ENCODE measurements around the gene SYNDIG1.

Gene SYNDIG1

DNA sequence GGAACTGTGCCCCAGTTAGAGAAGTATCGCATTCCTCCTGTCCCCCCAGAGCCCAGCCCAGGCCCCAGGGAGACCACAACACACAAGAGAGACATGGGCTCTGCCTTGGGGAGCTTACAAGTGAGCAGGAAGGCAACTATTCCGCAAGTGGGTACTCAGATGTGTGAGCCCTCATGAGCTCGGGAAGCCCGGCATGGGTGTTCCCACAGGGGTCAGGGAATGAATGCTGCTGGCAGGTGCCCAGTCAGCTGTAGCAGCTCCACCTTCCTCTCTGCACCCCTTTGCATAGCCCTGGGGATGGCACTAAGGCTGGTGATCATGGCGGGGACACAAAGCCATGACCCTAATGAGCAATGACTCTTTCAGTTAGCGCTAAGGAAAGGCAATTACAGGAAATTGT is 194.1 kb downstream of the SYNDIG1 start:
- DNase-seq: no peak

DNA sequence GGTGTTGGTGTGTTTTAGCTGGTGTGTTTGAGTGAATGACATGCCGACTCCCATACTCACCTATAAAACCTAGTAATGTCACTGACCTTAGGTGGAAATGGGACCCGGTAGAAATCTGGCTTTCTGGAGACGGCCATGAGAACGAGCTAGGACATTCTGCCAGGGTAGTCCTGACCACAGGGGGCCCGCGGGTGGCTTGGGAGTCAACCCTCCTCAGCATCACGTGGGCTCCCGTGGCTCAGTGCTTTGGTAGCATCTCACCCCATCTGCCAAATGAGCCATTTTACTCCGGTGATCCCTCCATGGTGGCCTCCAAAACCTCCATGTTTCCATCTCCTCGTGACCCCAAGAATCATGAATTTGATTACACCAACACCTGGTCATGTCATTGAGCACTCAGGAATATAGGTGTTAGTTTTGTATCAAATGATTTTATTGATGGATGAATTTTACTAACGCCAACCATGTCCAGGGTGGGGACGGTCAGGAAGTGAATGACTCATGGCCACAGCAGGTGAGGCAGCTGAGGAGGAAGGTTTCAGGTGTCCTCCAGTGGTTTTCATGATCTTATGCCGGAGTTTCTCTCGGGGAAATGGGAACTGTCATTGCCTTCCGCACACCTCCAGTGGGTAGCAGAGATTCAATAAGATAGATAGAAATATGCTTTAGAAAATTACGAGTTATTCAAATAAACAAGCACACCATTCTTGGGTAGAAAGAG is 195.0 kb downstream of the SYNDIG1 start:
- no peak for DNase-seq

DNA sequence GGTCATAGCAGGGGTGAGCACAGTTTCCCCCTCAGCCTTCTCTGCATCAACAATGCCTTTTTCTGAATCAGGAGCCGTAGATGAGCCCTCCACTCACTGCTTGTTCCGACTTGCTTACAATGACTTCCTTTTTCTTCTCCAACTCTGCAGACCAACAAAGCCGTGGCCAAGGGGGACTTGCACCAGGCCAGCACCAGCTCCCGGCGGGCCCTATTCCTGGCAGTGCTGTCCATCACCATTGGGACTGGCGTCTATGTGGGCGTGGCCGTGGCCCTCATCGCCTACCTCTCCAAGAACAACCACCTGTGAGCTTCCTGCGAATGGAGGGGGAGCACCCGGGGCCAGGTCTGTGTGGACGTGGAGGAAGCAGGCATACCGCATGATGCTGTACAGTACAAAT is 195.8 kb downstream of the SYNDIG1 start:
- no peak for DNase-seq

DNA sequence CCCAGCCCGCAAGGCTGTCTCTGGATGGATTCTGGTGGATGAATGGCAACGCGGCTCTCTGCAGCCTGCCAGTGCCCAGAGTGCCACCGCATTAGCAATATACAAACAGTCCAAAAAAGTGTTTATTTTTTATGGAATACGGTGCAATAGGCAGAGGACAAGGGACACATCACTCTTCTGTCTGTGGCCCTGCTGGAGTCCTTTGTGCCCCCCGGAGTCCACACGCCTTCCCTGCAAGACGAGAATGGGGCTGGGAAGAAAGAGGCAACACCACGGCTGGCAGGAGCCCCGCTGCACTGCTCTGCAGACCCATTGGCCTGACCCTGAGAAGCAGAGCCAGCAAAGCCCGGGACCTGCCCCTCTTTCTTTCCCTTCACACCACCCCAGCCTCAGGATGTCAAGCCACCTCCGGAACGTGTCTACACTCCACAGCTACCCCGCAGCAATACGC is 196.3 kb downstream of the SYNDIG1 start:
- no peak for DNase-seq

DNA sequence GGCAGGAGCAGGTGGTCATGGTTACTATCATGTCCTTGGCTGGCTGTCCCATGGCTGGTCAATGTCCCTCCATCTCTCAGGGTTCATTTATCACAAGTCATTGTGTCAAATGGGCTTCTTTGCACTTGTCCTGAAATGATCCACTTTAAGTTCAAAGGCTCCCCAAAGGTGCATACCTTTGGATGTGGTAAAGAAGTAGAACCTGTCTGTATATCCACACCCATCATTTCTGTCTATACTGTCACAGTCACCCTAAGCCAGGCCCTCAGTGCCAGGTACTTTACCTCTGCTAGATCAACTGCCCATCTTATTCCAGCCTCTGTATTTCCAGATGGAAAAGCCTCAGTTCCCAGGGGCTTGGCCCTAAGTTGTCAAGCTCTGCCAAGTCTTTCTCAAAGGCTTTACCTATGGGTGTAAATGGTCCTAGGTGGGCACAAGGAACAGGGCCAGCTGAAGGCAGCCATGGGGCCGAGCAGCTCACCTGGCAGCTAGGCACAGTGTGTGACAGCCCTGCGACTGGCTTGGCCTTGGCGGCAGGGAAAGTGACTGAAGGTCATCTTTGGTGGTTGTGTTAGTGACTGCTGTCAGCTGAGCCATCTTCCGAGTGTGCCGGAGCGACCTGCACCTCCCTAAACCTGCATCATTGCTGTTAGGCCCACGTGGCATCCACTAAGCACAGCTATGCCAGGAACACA is 198.4 kb downstream of the SYNDIG1 start:
- no peak for DNase-seq

DNA sequence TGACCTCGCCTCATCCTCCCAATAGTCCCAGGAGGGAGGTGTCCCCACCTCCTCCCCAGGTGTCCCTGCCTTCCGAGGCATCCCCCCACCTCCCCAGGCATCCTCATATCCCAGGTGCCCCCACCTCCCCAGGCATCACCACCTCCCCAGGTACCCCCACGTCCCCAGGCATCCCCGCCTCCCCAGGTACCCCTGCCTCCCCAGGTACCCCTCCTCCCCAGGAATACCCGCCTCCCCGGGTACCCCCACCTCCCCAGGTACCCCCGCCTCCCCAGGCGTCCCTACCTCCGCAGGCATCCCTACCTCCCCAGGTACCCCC is 198.9 kb downstream of the SYNDIG1 start:
- no peak for DNase-seq

DNA sequence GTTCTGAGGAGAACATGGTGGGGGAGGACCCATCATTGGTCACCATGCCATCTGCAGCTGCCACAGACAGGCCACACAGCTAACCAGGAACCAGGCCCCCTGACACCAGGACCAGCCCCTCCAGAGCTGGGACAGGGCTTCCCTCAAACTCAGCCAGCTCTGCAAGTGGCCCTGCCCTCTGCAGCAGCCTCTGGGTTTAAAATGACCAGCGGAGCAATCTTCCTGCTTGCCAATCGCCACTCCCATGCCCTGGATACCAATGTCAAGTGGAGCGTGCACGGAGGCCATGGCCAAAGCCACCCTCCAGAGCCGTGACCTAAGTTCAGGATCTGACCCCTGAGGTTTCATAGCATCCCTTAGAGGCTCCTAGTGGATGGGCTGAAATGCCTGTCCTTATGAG is 199.4 kb downstream of the SYNDIG1 start:
- no peak for DNase-seq

DNA sequence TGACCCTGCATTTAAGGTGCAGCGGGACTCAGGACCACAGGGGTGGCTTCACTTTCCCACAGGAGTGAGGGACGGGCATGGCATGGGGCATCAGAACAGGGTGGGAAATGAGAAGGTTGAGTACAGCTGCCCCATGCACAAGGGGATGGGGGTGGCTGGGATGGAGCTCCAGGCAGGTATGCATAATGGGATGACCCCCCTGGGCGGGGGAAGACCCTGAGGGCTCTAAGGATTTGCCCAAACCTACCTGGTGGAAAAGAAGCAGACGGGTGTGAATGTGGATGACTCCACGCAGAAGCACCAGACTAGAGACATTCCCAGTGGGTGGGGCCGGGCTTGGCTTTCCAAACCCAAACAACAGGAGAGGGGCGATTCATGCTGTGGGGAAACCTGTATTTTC is 200.3 kb downstream of the SYNDIG1 start:
- no peak for DNase-seq

DNA sequence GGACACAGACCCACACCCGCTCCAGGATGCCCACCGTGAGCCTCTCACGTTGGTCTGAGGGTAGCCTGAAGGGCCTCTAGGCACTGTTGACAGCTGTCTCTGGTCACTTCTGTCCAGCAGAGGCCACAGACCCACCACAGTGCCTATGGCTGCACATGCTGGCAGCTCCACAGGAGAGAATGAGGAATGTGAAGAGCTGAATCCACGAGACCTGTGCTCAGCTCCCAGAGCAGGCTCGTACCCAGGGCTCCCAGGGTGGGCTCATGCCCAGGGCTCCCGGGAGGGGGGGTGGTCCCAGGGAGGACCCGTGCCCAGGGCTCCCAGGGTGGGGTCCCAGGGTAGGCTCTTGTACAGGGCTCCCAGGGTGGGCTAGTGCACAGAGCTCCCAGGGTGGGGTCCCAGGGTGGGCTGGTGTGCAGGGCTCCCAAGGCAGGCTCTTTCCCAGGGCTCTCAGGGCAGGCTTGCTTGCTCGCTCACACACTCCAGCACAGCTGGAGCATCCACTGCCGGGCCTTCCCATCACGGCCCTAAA is 201.0 kb downstream of the SYNDIG1 start:
- no peak for DNase-seq

DNA sequence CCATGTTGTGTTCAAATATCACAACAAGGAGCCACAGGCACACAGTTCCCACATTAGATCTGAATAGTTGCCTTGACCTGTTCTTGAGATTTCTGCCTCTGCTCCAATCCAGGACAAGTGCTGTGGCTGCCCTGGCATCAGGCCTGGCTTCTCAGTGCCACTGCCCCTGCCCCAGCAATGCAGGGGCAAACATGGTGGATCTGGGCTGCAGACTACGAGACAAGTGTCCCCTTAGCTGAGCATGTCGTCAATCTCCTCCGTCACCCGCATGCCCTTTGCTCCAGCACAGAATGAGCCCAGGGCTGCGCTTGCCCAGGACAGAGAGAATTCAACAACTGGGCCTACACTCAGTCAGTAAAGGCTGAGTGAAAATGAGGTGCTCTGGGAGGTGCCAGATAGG is 201.6 kb downstream of the SYNDIG1 start:
- DNase-seq: no peak

DNA sequence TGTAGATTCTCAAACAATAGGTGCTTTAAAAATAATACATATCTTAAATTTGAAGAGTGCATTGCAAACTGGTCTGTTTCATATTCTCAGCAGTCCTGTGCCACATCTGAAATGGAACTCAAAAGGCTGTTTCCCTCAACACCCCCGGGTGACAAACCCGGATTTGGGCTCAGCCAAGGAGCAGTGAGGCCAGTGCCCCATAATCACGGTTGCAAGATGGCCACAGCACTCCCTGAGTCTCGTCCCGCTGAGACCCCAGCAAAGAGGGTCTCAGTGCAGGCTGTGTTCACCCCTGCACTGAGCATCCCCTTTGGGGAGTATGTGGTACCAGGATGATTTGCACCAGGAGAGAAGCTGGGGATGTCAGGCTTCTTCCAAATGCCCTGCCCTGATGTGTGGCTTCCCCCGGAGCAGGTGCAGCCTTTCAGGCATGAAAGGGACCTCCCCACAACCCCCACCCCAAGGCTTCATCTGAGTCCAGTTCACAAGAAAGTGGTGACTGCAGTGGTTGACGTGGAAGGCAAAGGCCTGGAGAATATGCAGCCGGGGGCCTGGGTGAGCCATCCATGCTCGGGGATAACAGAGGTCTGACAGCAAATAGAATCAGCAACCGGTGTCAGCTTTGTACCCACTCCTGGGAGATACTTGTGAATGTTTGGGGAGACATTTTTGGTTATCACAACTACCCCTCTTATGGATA is 202.9 kb downstream of the SYNDIG1 start:
- no peak for DNase-seq

DNA sequence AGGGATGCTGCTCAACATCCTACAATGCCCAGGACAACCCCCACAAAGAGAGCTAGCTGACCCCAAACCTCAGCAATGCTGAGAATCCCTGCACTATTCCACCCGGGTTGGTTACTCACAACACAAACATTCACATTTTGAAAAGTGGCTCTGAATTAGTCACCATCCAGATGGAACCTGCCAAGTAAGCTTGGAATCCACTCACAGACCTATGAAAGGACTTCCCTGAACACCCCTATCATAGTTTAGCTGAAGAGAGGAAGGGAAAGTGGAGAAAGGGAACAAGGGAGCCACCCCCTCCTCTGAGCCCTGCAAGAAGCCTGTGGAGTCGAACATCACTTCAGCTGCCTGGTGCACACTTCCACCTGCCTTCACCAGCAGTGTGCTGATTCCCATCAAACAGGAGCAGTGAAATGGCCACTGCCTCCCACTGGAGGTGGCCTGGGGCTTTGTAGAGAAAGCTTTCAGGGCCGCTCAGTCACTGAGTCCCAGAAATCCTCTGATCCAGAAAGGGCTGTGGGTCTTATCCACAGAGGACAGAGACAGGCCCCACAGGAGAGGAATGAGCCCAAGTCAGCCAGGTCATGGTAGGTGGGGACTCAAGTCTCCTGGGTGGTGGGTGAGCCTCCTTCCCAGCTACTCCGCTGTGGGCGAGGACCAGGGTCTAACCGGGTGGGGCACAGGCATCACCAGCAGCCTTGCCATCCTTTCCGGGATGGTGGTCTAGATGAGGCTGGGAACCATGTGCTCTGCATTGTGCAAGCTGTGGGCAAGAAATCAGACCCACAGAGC is 203.7 kb downstream of the SYNDIG1 start:
- DNase-seq: no peak

DNA sequence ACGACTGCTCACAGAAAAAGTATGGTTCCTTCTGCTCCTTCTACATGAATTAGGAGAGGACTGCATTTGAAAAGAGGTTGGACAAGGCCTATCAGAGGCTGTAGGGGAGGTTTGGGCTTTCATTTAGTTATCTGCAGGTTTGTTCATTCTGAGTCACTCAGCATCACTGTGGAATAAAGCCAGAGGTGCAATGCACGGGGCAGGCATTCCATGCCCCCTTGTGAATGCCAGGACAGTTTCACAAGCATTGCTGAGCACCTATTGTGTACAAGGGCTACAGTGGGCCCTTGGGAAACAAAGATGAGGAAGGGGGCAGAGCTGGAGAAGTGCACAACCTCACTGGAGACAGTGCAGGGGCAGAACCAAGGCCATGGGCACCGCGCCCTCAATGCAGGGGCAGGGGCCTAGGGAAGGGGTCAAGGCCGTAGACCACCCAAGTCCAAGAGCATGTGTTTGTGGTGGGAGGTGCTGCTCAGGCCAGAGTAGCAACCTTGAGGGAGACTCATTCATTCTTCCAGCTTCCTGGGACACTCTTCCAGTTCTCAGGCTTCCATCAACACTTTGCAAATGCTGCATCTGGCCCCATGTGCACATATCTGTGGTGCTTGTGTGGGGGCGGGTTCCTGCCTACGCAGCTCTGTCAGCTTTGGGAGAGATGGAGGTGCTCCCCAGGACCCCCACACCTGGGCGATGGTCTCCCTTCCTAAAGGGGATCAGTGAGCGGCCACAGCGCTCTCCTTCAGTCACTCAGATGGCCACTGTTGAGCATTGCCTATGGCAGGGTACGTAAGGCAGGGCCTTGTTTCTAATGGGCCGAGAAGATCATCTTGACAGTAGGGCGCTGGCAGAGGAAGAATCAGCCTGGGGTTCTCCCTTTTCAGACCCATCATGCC is 204.5 kb downstream of the SYNDIG1 start:
- DNase-seq: no peak

DNA sequence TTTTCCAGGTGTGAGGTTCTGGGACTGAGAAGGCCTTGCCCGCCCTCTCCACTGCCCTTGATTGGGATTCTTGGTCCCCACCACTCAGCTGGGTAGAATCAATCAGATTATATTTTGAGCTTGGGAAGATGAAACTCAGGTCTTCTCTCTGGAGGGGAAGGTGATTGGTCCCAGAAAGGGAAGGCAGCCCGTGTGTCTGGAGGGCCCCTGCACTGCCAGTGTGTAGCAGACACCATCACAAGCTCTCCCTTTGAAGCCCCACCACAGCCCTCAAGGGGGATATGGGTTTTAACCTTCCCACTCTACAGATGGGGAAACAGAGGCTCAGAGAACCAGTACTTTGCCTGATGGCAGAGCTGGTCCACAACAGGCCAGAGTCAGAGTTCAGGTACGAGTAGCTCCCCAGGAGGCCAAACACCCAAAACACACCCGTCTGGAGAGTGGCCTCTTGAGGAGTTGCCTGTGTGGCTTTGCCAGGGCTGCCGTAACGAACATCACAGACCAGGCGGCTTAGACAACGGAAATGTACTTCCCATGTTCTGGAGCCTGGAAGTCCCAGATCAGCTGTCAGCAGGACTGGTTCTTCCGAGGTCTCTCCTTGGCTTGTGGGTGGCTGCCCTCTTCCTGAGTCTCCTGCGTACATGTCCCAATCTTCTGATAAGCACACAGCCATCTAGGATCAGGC is 205.6 kb downstream of the SYNDIG1 start:
- no peak for DNase-seq

DNA sequence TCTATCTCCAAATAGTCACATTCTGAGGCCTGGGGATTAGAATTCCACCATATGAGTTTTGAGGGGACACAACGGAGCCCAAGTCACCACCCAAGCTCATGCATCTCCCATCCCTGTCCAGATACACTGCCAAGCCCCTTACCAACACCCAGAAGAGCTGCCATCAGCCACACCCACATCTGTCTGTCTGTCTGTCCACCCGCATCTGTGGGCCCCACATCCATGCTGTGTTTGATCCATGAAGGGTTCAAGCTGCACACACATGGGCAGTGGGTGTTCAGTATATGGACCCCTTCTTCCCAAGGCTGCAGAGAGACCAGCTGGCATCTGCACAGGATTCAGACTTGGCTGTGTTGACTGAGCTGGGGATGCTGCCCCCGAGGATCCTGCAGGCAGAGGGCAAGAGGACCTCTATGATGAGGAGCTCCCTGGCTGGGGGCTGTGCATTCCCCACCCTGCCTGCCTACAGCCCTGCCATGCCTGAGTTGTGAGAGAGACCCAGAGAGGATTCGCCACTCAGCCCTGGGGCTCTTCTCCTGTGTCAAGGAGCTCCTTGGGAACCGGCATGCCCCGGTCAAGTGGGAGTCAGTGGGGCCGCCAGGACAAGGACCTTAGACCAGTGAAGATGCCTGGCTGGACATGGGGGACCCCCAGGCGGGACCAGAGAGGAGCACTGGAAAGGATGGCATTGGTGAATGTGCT is 206.4 kb downstream of the SYNDIG1 start:
- no peak for DNase-seq

DNA sequence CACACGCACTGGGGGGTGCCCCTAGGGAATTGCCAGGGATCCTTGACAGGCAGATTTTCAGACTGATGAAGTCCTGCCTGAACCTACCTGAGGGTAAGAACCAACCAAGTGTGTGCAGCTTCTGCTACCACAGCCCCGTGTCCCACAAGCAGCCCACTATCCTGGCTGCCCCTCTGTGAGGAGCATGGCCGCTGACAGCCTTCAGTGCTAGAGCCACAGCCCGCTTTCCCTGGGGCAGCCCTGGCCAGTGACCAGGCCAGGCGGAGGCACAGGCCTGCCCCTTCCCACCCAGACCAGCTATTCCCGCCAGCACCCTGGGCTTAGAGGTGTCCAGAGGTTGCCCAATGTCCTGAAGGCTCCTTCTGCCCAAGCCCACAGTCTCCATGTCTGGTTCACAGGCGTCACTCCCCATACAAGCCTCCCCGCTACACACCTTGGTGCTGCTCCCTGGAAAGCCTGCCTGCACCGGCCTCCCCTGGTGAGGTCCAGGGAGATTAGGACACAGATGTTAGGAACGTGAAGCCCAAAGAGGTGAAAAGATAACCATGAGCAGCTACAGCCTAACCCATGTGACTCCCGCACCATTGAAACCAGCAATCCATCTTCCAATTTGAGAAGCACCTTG is 207.0 kb downstream of the SYNDIG1 start:
- DNase-seq: no peak

DNA sequence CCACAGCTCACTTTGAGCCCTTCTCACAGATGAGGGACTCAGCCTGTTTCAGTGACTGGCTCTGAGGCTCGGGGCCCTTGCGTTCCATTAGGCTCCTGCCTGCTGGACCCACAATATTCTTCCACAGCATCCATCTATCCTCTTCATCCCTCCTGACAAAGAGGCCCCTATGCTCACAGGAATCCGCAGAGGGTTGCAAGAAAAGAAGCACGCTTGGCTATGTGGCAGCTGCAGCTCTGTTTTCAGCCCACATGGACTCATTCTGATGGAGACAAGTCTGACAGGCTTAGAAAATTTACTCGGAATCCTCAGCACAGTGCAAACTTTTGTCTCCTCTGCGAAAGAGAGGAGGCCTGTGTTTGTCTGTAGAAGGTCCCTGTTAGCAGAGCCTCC is 207.5 kb downstream of the SYNDIG1 start:
- no peak for DNase-seq

DNA sequence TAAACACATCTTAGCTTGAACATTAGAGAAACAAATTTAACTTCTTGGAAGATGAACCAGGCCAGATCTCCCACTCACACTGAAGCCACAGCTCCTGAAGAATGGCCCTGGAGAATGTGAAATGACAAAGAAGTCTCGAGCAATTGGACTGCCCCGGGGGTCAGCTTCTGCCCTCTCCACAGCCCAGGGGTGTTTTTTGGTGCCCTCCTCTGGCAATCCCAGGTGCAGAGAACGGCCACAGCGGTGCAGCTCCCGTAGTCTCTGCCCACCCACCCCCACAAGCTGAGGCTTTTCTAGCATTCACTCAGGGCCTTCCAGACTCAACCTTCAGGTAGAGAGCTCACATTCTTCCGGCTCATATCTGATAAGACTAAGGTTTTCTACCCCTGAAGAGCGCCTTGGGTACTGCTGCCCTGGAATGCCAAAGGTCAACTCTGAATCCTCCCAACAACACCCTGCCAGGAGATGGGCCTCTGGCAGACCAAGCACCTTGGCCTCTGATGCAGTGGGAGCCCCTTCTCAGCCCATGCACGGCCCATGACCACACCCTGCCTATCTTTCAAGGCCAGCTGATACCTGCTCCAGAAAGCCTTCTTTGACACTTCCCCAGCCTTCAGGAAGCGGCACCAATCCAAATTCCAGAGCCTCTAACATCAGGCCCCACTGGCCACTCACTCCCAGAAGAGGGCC is 208.3 kb downstream of the SYNDIG1 start:
- no peak for DNase-seq

DNA sequence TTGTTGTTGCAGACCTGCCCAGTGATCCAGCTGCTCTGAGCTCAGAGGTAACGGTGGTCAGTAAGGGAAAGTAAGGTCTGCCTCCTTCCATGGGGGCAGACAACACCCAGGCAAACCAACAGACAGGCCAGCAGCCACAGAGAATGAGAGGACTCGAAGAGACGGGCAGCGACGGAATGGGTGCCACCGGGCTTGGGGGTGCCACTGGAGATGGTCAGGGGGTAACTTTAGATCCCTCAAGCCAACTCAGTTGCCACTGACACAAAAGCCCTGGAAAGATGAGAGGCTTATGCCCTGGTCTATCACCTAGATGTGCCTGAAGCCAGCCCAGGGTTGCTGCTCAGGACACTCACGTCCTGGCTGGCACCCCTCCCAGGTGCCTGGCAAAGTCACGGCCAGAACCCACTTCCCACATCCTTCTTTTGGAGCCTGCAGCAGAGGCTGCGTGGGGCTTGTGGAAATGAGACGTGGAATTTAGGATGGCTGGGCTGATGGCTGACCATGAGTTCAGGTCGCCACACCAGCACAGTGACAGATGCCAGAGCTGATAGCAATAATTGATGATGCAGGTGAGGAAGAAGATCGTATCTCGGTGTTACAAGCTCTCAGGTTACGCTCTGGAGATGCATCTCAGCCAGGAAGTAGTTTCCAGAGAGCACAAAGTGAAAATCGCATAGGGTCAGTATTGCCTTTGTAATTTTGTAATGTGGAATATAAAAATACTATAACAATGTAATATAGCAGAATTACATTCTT is 209.1 kb downstream of the SYNDIG1 start:
- DNase-seq: no peak
